GM18867 (cell line): Measurements from ENCODE around the gene VPS16.

ENCODE experiments used
- ATAC-seq: cut with Tn5 transposase; IDR thresholded peaks from one replicate; pipeline ENCODE4 v1.9.1; 2021; ENCODE audit warnings: mild to moderate bottlenecking, moderate library complexity; ENCODE audit not compliant: unreplicated experiment

VPS16 gene

DNA sequence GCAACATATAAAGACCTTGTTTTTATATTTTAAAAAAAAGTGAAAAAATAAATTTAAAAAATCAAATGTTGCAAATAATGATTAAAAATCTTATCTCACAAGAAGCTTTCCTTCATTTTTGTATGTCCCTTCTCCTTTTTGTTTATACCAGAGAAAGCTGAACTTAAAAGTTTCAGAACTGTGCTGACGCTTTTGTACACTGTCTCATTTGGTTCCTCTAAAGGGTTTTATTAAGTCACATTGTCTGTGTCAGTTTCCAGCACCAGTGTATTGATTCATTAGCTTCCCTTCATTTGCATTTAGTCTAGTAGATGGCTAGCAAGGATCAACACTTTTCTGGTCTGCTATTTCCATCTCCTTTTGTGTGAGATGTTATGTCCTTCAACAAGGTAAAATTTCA lies 6.8 kb upstream of the VPS16 start:
- ATAC-seq = no peak

DNA sequence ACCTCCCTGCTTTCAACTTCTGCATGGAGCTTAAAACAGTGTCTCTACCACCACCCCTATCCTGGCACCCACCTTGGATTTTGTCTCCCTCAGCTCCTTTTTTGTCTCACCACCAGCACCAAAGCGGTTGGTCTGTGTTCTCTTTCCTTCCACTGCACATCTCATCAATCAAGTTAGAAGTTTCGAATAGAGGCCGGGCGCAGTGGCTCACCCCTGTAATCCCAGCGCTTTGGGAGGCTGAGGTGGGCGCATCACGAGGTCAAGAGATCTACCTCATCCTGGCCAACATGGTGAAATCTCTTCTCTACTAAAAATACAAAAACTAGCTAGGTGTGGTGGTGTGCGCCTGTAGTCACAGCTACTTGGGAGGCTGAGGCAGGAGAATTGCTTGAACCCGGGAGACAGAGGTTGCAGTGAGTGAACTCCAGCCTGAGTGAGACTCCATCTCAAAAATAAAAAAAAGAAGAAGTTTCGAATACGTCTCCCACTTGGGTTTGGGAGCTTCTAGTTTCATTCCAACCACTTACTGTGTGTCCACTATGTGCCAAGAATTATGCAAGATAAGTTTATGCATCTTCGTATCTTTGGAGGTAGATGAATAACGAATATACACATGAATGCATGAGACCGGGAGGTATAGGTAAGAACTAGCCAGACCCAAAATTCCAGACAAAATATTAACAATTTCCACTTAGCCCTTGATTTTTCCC lies 6.0 kb upstream of the VPS16 start:
- ATAC-seq = no peak

DNA sequence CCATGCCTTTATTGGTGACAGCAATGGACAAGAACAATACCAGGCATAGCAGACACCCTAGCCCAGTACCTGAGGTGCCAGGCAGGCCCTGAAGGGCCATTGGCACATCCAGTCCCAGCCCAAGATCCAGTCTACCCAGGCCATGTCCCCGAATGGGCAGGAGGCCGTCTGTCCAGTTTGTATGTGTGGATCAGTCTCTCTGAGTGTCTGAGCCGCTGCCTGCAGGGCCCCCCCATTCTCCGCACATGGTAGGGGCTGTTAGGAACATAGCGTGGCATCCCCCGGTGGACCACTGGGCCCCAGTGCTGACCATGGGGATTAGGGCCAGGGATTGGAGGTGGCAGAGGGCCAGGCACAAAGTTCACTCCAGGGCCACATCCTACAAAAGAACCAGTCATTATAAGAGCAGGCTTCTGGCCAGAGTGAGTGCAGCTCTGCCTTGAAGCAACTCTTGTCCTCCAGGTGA lies 5.2 kb upstream of the VPS16 start:
- no peak for ATAC-seq

DNA sequence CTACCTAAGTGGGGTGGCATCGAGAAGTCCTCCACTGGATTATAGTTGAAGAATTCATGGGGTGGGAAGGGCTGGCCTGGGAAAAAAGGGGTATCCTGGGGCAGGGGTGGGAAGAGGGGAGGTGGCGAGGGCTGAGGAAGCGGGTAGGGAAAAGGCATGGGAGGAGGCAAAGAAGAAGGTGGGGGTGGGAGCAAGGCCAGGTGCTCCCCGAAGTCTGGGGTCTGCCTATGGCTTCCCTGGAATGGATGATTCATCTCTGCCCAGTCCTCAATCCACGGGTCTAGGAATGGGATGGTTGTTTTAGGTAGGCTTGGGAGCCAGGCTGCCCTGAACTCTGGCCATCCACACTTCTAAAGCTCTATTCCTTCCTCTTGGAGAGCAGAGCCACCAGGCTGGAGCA lies 4.5 kb upstream of the VPS16 start:
- ATAC-seq = no peak

DNA sequence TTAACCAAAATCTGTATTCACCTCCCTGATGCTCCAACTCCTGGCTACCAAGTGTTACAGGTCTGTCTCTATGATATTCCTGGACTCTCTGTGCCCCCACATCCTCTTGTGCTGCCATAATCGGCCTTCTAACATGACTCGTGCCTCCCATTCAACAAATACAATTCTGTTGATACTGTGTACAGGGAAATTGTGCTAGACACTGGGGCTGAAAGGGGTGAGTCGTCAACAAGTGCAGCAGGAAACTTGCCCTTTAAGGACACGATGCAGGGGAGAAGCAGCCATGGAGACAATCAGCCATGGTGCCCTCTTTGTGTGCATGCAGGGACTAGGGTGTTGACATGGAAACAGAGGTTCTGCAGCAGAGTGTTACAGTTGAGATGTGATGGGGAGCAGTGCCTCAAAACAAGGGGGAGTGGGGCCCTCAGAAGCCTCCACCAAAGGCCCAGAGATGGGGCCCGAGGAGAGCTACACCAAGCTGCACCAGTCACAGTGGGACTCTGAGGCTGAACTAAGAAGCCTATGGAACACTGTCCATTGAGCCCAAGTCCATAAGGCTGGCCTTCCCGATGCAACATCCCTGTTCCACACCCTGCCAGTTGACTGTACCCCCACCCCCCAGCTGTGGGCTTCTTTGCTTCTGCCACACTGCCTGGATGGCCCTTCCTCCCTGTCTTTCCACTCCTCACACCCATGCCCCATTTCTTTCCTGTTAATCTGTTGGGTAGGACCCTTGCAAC lies 3.2 kb upstream of the VPS16 start:
- ATAC-seq = no peak

DNA sequence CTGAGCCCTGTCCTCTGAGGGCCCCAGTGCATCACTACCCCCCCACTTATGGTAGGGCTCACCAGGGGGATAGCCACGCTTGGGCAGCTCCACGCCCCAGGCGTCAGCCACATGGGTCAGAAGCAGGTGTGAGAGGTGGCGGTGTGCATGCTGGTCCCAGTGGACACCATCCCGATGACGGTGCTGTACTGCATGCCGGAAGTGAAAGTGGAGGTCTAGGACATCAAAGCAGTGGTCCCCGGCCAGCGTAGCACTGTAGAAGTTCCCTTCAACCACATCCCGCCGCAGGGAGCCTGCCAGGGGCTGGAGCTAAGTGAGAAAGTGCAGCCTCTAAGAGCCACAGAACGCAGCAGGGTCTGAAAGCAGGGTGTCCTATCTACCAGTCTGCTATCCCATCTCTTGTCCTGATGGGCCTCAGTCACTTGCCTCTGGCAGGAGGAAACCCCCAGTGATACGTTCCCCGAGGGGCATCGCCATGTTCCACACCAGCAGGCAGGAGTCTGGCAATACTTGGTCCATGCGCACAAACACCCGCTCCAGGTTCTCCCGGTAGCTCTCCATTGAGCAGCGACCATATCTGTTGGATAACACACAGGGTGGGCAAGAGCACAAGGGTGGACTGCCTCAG lies 2.3 kb upstream of the VPS16 start:
- no peak for ATAC-seq

DNA sequence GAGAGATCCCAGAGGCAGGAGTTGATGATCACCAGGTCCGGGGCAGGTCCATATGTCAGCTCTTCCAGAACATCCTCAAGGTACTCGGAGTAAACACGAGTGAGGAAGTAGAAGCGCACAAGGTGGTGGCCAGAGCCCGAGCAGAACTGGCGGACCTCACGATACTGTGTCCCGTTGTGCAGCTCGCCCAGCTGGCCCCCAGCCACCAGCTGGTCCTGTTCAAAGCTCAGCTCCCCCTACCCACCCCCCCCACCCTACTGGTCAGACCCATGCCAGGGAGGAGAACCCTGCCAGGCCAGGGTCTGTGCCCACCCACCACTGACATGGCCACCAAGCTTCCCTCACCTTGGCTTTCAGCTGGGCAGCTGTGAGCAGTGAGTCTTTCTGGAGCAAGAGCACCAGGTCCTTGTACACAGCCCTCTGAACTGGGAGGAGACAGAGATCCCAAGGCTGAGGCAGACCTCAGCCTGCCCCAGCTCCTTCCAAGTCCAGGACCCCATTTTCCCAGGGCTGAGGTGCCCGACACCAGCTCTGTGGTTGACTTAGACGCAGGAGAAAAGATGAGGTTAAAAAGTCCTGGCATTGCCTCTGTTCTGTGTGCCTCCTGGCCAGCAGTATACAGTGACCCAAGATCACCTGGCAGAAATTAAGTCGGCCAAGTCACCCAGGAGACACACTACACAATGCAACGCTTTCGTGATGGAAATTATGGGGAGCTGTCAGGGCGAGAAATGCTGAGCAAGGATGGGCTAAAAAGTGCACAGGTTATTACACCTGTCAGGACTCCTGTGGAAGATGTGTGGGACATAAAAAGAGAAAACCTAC lies 1.5 kb upstream of the VPS16 start:
- ATAC-seq = no peak

DNA sequence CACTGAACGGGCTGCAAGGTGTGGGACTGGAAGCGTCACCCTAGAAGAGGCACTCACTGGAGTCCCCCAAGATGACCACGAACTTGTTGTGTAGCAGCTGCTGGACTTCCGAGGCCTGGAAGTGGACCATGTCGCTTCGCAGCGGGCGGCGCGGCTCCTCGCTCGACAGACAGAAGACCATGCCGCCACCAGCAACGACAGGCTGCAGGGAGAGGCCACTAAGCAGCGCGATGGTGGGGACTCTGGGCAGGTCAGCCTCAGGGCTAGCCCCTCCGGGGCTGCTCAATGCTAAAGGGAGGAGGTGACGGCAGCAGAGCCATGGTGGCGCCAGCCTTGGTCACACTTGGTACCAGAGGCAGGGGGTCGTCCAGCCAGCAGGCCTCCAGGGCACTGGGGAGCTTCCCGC lies 810 bp upstream of the VPS16 start:
- ATAC-seq = no peak

DNA sequence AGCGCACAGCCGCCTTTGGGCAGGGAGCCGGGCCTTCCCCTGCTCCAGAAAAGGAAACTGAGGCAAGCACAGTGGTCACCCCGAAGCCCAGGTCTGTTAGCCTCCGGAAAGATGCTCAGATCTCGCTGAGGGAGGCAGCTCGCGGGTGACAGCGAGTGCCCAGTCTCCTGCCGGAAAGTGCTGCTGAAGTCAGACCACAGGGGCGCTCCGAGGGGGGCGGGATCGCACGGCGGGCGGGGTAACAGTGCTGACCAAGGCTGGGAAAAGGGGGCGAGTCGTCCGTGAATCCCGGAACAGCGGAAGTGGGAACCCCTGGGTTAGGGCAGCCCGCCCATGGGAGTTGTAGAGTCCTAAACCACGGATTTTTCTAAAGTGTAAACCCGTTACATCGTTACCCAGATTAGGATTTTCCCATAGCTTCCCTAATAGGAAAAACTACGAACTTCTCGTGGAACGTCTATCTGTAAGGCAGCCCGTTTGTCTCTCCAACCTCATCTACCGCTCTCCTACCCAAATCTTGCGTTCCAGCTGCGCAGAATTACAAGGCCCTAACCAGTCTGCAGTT lies 504 bp downstream of the VPS16 start:
- ATAC-seq = peak; percentile 30

DNA sequence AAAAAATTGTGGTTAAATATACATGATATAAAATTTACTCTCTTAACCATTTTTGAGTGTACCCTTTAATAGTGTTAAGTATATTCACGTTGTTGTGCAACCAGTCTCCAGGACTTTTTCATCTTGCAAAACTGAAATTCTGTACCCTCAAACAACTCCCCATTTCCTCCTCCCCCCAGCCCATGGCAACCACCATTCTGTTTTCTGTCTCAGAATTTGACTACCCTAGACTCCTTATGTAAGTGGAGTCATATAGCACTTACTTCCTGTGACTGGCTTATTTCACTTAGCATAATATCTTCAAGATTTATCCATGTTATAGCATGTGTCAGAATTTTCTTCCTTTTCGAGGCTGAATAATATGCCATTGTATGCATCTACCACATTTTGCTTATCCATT lies 5.1 kb downstream of the VPS16 start:
- ATAC-seq = no peak

DNA sequence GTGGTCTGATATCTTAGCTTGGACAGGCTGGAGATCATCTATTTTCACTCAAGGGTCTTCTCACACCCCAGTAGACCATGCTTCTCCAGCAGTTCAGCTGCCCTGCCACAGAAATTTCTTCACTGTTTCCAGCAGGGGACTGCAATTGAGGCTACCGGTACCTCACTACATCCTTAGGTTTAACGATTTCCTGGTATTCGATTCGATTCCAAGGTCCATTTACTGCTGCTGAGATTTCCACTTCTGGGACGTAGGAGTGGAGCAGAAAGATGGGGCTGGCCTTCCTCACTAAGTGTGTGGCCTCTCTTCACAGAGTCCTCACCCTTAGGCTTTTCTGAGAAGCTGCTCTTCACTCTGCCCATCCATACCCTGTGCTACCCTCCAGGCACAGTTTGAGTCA lies 6.2 kb downstream of the VPS16 start:
- ATAC-seq = no peak

DNA sequence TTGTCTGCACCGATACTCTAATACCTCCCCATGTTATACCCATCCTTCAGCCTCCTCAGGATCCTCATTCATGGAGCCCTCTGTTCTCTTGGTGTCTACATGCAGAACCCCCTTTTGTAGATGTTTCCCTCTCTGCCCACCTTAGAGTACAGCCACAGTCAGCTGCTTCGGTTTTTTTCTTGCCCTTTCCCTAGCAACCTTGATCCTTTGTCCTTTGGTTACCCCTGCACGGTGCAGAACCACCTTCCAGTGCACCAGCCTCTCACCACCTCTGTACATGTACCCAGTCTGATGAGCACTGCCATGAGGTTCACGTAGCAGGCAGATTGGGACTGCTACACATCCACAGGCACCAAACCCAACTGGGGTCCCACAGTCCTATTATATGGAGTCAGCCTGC lies 7.3 kb downstream of the VPS16 start:
- no peak for ATAC-seq

DNA sequence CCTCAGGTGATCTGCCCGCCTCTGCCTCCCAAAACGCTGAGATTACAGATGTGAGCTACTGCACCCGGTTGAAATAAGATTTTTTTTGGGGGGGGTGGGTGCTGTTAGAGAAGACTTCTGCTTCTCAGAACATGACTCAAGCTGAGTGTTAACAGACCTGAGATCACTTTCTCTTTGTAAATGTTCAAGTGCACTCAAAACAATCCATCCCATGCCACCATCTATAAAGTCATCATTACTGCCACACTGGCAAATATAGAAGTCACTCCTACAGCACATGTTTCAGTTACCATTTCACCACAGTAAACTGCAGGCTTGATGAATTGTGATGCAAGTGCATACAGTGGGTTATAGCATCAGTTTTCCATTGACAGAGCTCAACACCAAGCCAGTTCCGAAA lies 9.0 kb downstream of the VPS16 start:
- ATAC-seq = no peak

DNA sequence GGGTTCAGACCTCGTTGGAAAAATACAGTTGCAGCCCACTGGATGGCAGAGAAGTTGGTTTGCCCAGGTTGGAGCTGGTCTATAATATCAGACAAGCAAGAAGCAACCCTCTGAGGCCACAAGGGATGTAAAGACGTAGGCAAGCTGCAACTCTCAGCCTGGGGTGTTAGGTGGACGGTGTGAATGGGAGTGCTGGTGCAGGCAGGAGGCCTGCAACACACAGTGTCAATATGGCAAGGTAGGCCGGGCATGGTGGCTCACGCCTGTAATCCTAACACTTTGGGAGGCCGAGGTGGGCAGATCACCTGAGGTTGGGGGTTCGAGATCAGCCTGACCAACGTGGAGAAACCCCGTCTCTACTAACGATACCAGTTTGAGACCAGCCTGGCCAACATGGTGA lies 10.5 kb downstream of the VPS16 start:
- no peak for ATAC-seq

DNA sequence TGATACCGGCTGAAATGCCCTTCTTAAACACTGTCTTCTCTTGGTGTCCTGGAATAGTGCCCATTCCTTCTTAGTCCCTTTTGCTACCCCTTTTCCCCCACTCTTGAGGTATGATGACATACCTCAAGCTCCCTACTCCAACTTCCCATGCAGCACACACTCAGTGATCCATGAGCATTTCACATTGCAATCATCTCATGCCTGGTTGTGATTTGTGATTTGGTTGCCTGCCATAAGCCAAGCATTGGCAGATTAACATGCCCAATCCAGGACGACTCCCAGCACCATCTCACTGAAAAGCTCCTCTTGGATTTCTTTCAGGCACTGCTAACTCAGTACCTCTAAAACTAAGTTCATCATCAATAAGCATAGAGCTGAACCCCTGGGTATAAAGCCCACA lies 18.0 kb downstream of the VPS16 start:
- ATAC-seq = no peak

DNA sequence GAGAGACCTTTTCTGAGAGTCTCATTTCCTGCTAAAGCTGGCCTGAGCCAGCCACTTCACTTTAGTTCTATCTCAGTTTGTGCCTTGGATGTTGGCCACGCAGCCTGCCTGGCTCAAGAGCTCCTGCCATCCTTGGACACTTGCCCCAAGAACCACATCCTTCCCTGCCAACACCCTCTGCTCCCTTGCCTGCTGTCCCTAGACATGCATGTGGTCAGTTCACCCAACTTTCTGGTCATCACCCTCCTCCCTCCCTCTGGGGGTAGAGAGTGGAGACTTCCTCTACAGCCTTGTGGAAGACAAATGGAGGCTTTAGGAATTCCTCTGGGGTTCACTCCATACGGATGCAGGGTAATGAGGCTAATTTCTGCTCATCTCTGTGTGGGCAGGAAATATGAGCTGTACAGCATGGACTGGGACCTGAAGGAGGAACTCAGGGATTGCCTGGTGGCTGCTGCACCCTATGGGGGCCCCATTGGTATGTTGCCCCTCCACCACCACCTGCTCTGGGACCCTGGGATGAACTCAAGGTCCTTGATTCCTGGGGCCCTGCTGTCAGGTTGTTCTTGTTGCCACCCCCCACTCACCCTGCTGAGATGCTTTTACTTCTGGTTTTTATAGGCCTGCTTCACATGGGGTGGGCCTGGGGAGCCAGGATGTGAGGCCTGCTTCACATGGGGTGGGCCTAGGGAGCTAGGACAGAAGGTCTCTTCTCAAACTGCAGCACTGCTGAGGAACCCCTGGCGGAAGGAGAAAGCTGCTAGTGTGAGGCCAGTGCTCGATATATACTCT lies 19.0 kb downstream of the VPS16 start:
- no peak for ATAC-seq

DNA sequence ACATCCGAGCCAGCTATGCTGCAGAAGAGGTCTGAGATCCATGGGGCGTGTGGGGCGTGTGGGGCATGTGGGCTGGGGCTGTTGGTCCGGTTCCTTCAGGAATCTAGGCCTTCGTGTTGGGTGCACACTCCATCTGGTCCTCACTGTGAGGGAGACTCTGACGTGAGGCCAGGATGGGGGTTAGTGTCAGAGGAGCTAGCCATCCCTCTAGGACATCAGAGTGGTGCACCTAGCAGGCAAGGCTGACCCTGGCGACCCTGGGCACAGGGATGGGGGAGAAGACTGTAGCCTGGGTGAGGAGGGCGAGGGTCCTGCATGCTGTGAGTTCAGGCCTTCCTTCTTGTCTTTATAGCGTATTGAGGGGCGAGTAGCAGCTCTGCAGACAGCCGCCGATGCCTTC lies 24.1 kb downstream of the VPS16 start:
- no peak for ATAC-seq

DNA sequence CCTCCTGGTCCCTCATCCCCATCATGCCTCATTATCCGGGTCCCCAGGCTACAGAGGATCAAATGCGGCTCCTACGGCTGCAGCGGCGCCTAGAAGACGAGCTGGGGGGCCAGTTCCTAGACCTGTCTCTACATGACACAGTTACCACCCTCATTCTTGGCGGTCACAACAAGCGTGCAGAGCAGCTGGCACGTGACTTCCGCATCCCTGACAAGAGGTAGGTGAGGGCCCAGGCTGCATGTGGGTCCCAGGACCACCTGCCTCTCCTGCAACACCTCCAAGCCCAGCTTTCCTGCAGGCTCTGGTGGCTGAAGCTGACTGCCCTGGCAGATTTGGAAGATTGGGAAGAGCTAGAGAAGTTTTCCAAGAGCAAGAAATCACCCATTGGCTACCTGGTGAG lies 24.6 kb downstream of the VPS16 start:
- ATAC-seq = no peak

DNA sequence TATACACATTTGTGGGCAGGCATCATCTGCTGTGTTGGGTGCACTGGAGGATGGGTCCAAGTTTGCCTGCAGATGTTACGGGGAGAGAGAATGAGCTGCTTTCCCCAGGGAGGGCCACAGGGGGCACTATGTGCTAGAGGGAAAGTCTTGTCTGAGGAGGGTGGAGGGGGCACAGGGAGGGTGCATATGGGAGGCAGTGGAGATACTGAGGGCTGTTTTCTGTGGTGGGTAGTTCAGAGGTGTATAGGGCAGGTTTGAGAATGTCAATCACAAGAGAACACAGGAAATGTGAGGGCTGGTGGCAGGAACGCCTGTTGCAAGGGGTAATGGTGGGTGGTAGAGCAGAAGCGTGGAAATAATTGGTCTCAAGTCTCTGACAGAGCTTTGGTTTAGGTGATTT lies 25.1 kb downstream of the VPS16 start:
- ATAC-seq = no peak

DNA sequence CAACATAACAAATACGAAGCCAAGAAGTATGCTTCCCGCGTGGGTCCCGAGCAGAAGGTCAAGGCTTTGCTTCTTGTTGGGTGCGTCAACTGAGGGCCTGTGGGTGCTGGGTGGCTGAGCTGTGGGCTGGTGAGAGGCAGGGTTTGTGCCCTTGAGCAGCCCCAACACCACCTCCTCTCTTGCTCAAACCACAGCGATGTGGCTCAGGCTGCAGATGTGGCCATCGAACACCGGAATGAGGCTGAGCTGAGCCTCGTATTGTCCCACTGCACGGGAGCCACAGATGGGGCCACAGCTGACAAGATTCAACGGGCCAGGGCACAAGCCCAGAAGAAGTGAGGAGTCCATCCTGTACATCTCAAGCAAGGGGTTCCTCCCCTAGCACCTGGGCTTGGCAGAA lies 25.7 kb downstream of the VPS16 start:
- ATAC-seq = no peak
